ENCODE data around the gene SIL1. TPM values are rescaled to one million over a fixed set of nuclear protein-coding genes. Genes with fewer than 3 reads are reported as not detected.
A peak's percentile ranks its signal among the peaks of the same experiment; 100 is the strongest.
"Not testable (repeated sequence)": the region's sequence is repeated elsewhere in the genome, so short reads cannot be mapped to it uniquely, and the experiment has no call there.

The SIL1 gene
- polyA plus RNA-seq, 1 donor (not counting 4 experiments of a cell fraction or from before 2014, with no cell fraction given): 45.4 TPM

- H4K20me1 ChIP-seq (ENCODE audit: control insufficient read depth, extremely low read depth, insufficient read depth, low read length): peaks cover 3% of the 10 kb centered on the region
- dilution Hi-C loops (cut with MboI; ENCODE audit: extremely low pct_ligation_motif_present, low sequenced_read_pairs): no loop called here
- H3K4me2 ChIP-seq (ENCODE audit: control insufficient read depth, extremely low read depth, insufficient read depth, low read depth, low read length): no peak overlapping the region
- H3K27me3 ChIP-seq (ENCODE audit: control insufficient read depth, extremely low read depth, insufficient read depth, low read length): no peaks in the 10 kb centered on the region
- FAIRE-seq (no peak), DNase-seq (ENCODE audit: low read depth, low spot score) (no peak)
- H3K36me3 ChIP-seq (ENCODE audit: control insufficient read depth in 2 of 2, extremely low read depth in 1 of 2, insufficient read depth in 2 of 2, low read length in 2 of 2): peaks cover 3 to 10% of the 10 kb centered on the region in 2 experiments
- no peaks in the 10 kb centered on the region for H3K9me1 ChIP-seq (ENCODE audit: control insufficient read depth, extremely low read depth, insufficient read depth, low read length)
- peaks cover 10% of the 10 kb centered on the region for H3K4me1 ChIP-seq (ENCODE audit: control insufficient read depth, extremely low read depth, insufficient read depth, low read length)
- H3K9me3 ChIP-seq (ENCODE audit: control insufficient read depth, low read depth, low read length): no peaks in the 10 kb centered on the region
- H2AFZ ChIP-seq (ENCODE audit: control insufficient read depth, low read length): no peak overlapping the region
- H3K79me2 ChIP-seq (ENCODE audit: control insufficient read depth, insufficient read depth, low read length): peaks cover 28% of the 10 kb centered on the region
- no peak overlapping the region for H3K9ac ChIP-seq (ENCODE audit: control insufficient read depth, extremely low read depth, insufficient read depth, low read length)
- H3K27ac ChIP-seq (ENCODE audit: control insufficient read depth, insufficient read depth, low read length): no peak overlapping the region
- TF ChIP-seq EZH2 (IDR thresholded peaks at IDR 0.05; ENCODE audit: low read length): no peak
- no peak for TF ChIP-seq CTCF (optimal IDR thresholded peaks at IDR 0.05 in 1 of 3, IDR thresholded peaks at IDR 0.05 in 1 of 3, conservative IDR thresholded peaks at IDR 0.05 in 1 of 3; ENCODE audit: extremely low read depth in 1 of 3, insufficient read depth in 2 of 3, low read length in 3 of 3)
- H3K4me3 ChIP-seq (ENCODE audit: control insufficient read depth in 2 of 3, extremely low read depth in 1 of 3, insufficient read depth in 2 of 3, low read depth in 1 of 3, low read length in 3 of 3): no peak overlapping the region
Observed at GRCh38 chr5:139194486-139194885, 3.7 kb downstream of the SIL1 start.

GRCh38 chr5:139193928-139194327, 4.2 kb downstream of the SIL1 start:
- H3K9ac ChIP-seq (ENCODE audit: control insufficient read depth, extremely low read depth, insufficient read depth, low read length): no peak overlapping the region
- peaks cover 29% of the 10 kb centered on the region for H3K79me2 ChIP-seq (ENCODE audit: control insufficient read depth, insufficient read depth, low read length)
- H3K9me3 ChIP-seq (ENCODE audit: control insufficient read depth, low read depth, low read length): no peaks in the 10 kb centered on the region
- peaks cover 10% of the 10 kb centered on the region for H3K4me1 ChIP-seq (ENCODE audit: control insufficient read depth, extremely low read depth, insufficient read depth, low read length)
- H3K27ac ChIP-seq (ENCODE audit: control insufficient read depth, insufficient read depth, low read length): no peak overlapping the region
- no peak for FAIRE-seq
- H3K36me3 ChIP-seq (ENCODE audit: control insufficient read depth in 2 of 2, extremely low read depth in 1 of 2, insufficient read depth in 2 of 2, low read length in 2 of 2): peaks cover 3 to 10% of the 10 kb centered on the region in 2 experiments
- no peak overlapping the region for H3K4me3 ChIP-seq (ENCODE audit: control insufficient read depth in 2 of 3, extremely low read depth in 1 of 3, insufficient read depth in 2 of 3, low read depth in 1 of 3, low read length in 3 of 3)
- H2AFZ ChIP-seq (ENCODE audit: control insufficient read depth, low read length): no peak overlapping the region
- H3K4me2 ChIP-seq (ENCODE audit: control insufficient read depth, extremely low read depth, insufficient read depth, low read depth, low read length): no peak overlapping the region
- peaks cover 3% of the 10 kb centered on the region for H4K20me1 ChIP-seq (ENCODE audit: control insufficient read depth, extremely low read depth, insufficient read depth, low read length)
- DNase-seq (ENCODE audit: low read depth, low spot score): no peak
- dilution Hi-C loops (cut with MboI; ENCODE audit: extremely low pct_ligation_motif_present, low sequenced_read_pairs): no loop called here
- H3K27me3 ChIP-seq (ENCODE audit: control insufficient read depth, extremely low read depth, insufficient read depth, low read length): no peaks in the 10 kb centered on the region
- H3K9me1 ChIP-seq (ENCODE audit: control insufficient read depth, extremely low read depth, insufficient read depth, low read length): no peaks in the 10 kb centered on the region
- peak; percentile 35 to 50 (median 47) for TF ChIP-seq CTCF (optimal IDR thresholded peaks at IDR 0.05 in 1 of 3, IDR thresholded peaks at IDR 0.05 in 1 of 3, conservative IDR thresholded peaks at IDR 0.05 in 1 of 3; ENCODE audit: extremely low read depth in 1 of 3, insufficient read depth in 2 of 3, low read length in 3 of 3)
- no peak for TF ChIP-seq EZH2 (IDR thresholded peaks at IDR 0.05; ENCODE audit: low read length)

GRCh38 chr5:139192906-139193305, 5.3 kb downstream of the SIL1 start:
- H3K9ac ChIP-seq (ENCODE audit: control insufficient read depth, extremely low read depth, insufficient read depth, low read length); dilution Hi-C loops (cut with MboI; ENCODE audit: extremely low pct_ligation_motif_present, low sequenced_read_pairs); H3K27me3 ChIP-seq (ENCODE audit: control insufficient read depth, extremely low read depth, insufficient read depth, low read length); H3K4me2 ChIP-seq (ENCODE audit: control insufficient read depth, extremely low read depth, insufficient read depth, low read depth, low read length); DNase-seq (ENCODE audit: low read depth, low spot score); FAIRE-seq; H3K9me3 ChIP-seq (ENCODE audit: control insufficient read depth, low read depth, low read length); H3K4me3 ChIP-seq (ENCODE audit: control insufficient read depth in 2 of 3, extremely low read depth in 1 of 3, insufficient read depth in 2 of 3, low read depth in 1 of 3, low read length in 3 of 3); H2AFZ ChIP-seq (ENCODE audit: control insufficient read depth, low read length); H3K4me1 ChIP-seq (ENCODE audit: control insufficient read depth, extremely low read depth, insufficient read depth, low read length); H4K20me1 ChIP-seq (ENCODE audit: control insufficient read depth, extremely low read depth, insufficient read depth, low read length); H3K27ac ChIP-seq (ENCODE audit: control insufficient read depth, insufficient read depth, low read length); H3K9me1 ChIP-seq (ENCODE audit: control insufficient read depth, extremely low read depth, insufficient read depth, low read length): not testable (repeated sequence)
- Histone ChIP-seq H3K79me2 (ENCODE audit: control insufficient read depth, insufficient read depth, low read length) (peaks cover 28% of the 10 kb centered on the region), H3K36me3 (ENCODE audit: control insufficient read depth in 2 of 2, extremely low read depth in 1 of 2, insufficient read depth in 2 of 2, low read length in 2 of 2) (peaks cover 3 to 10% of the 10 kb centered on the region in 2 experiments)

GRCh38 chr5:139191954-139192353, 6.2 kb downstream of the SIL1 start:
- H2AFZ ChIP-seq (ENCODE audit: control insufficient read depth, low read length); H4K20me1 ChIP-seq (ENCODE audit: control insufficient read depth, extremely low read depth, insufficient read depth, low read length); H3K4me3 ChIP-seq (ENCODE audit: control insufficient read depth in 2 of 3, extremely low read depth in 1 of 3, insufficient read depth in 2 of 3, low read depth in 1 of 3, low read length in 3 of 3); H3K4me1 ChIP-seq (ENCODE audit: control insufficient read depth, extremely low read depth, insufficient read depth, low read length); dilution Hi-C loops (cut with MboI; ENCODE audit: extremely low pct_ligation_motif_present, low sequenced_read_pairs); H3K27me3 ChIP-seq (ENCODE audit: control insufficient read depth, extremely low read depth, insufficient read depth, low read length); H3K9me3 ChIP-seq (ENCODE audit: control insufficient read depth, low read depth, low read length); H3K9ac ChIP-seq (ENCODE audit: control insufficient read depth, extremely low read depth, insufficient read depth, low read length); FAIRE-seq; H3K4me2 ChIP-seq (ENCODE audit: control insufficient read depth, extremely low read depth, insufficient read depth, low read depth, low read length); DNase-seq (ENCODE audit: low read depth, low spot score); H3K27ac ChIP-seq (ENCODE audit: control insufficient read depth, insufficient read depth, low read length); H3K9me1 ChIP-seq (ENCODE audit: control insufficient read depth, extremely low read depth, insufficient read depth, low read length): not testable (repeated sequence)
- H3K36me3 ChIP-seq (ENCODE audit: control insufficient read depth in 2 of 2, extremely low read depth in 1 of 2, insufficient read depth in 2 of 2, low read length in 2 of 2): peaks cover 3 to 14% of the 10 kb centered on the region in 2 experiments
- H3K79me2 ChIP-seq (ENCODE audit: control insufficient read depth, insufficient read depth, low read length): peaks cover 19% of the 10 kb centered on the region
